Activated T-cell treated with anti-CD3 and anti-CD28 coated beads, Interleukin-2, amount 50 U/mL, for 72 hours (primary cell): ENCODE data around the gene HMCN1. TPM values are rescaled to one million over a fixed set of nuclear protein-coding genes. Genes with fewer than 3 reads are reported as not detected.
"Not testable (repeated sequence)": the region's sequence is repeated elsewhere in the genome, so short reads cannot be mapped to it uniquely, and the experiment has no call there.

ENCODE experiments used
- ATAC-seq, 2 donors: fragments of 150-1000 bp; cut with Tn5 transposase; replicated peaks in 1 of 2; 2 replicates each; pipeline ENCODE4 v1.10.0; 2021; ENCODE audit warnings: moderate library complexity in 2 of 2, mild to moderate bottlenecking in 1 of 2
- DNase-seq, 2 donors: peaks; one replicate each; pipeline ENCODE4 v3.0.0; 2021 to 2022; ENCODE audit warnings: mixed read lengths in 1 of 2
- H3K27ac Mint-ChIP-seq: one replicate; pipeline ENCODE4 v1.8.0; 2022; ENCODE audit warnings: mild to moderate bottlenecking, moderate library complexity, mixed read lengths
- H3K27me3 Mint-ChIP-seq: one replicate; pipeline ENCODE4 v1.8.0; 2022; ENCODE audit warnings: low read depth, mixed read lengths
- H3K36me3 Mint-ChIP-seq, 2 donors: one replicate each; pipeline ENCODE4 v1.8.0; 2022; ENCODE audit warnings: mixed read lengths in 2 of 2, mild to moderate bottlenecking in 1 of 2; ENCODE audit not compliant: insufficient read depth in 2 of 2
- H3K4me1 Mint-ChIP-seq: one replicate; pipeline ENCODE4 v1.8.0; 2022; ENCODE audit warnings: low read depth, mixed read lengths
- H3K4me3 Mint-ChIP-seq, 2 donors: one replicate each; pipeline ENCODE4 v1.8.0; 2022; ENCODE audit warnings: mild to moderate bottlenecking in 2 of 2, mixed read lengths in 2 of 2, moderate library complexity in 2 of 2
- H3K9me3 Mint-ChIP-seq, 2 donors: one replicate each; pipeline ENCODE4 v1.8.0; 2022; ENCODE audit warnings: mixed read lengths in 2 of 2
- total RNA-seq, 2 donors: library from RNA; stranded (reverse); gene quantifications; one replicate each; pipeline ENCODE4 v1.2.3, GENCODE V29; 2022

The HMCN1 gene
- total RNA-seq, 2 donors from 2014 or later = 0.05 to 0.12 TPM

GRCh38 chr1:185761841-185762240, 27.6 kb downstream of the HMCN1 start:
- Mint-ChIP-seq H3K36me3 (no peaks in the 10 kb centered on the region), H3K9me3 (no peaks in the 10 kb centered on the region), H3K27ac (no peak overlapping the region), H3K4me1 (no peaks in the 10 kb centered on the region), H3K27me3 (peaks cover 28% of the 10 kb centered on the region), H3K4me3 (no peak overlapping the region)
- ATAC-seq = no peak
- no peak for DNase-seq

- no peak for ATAC-seq
Observed at GRCh38 chr1:185767508-185768120, 33.4 kb downstream of the HMCN1 start.

GRCh38 chr1:185768371-185768770, 34.2 kb downstream of the HMCN1 start:
- Mint-ChIP-seq H3K27me3 (peaks cover under 1% of the 10 kb centered on the region), H3K27ac (no peak overlapping the region), H3K36me3 (no peaks in the 10 kb centered on the region), H3K4me1 (no peaks in the 10 kb centered on the region), H3K4me3 (no peak overlapping the region), H3K9me3 (no peaks in the 10 kb centered on the region)
- ATAC-seq = no peak
- DNase-seq = no peak

More at GRCh38 chr1:185767508-185768120, 33.4 kb downstream of the HMCN1 start:
- Mint-ChIP-seq H3K9me3 (no peaks in the 10 kb centered on the region), H3K4me1 (no peaks in the 10 kb centered on the region), H3K36me3 (no peaks in the 10 kb centered on the region), H3K27me3 (peaks cover 7% of the 10 kb centered on the region), H3K4me3 (no peak overlapping the region), H3K27ac (no peak overlapping the region)
- no peak for DNase-seq

- Mint-ChIP-seq H3K9me3 (no peaks in the 10 kb centered on the region), H3K4me1 (no peaks in the 10 kb centered on the region), H3K36me3 (no peaks in the 10 kb centered on the region), H3K27ac (no peak overlapping the region), H3K4me3 (no peak overlapping the region), H3K27me3 (peaks cover 9% of the 10 kb centered on the region)
- ATAC-seq (no peak), DNase-seq (no peak)
Observed at GRCh38 chr1:185769136-185769535, 34.9 kb downstream of the HMCN1 start.

GRCh38 chr1:185774394-185774793, 40.2 kb downstream of the HMCN1 start:
- Mint-ChIP-seq H3K4me1 (no peaks in the 10 kb centered on the region), H3K4me3 (no peak overlapping the region), H3K36me3 (no peaks in the 10 kb centered on the region), H3K27me3 (peaks cover 14% of the 10 kb centered on the region), H3K9me3 (no peaks in the 10 kb centered on the region), H3K27ac (no peak overlapping the region)
- ATAC-seq = no peak
- no peak for DNase-seq

GRCh38 chr1:185775501-185775900, 41.3 kb downstream of the HMCN1 start:
- Mint-ChIP-seq H3K4me3 (no peak overlapping the region), H3K4me1 (no peaks in the 10 kb centered on the region), H3K27me3 (peaks cover 14% of the 10 kb centered on the region), H3K27ac (no peak overlapping the region), H3K9me3 (no peaks in the 10 kb centered on the region), H3K36me3 (no peaks in the 10 kb centered on the region)
- no peak for ATAC-seq
- no peak for DNase-seq

GRCh38 chr1:185776522-185776921, 42.3 kb downstream of the HMCN1 start:
- no peak for DNase-seq
- Mint-ChIP-seq H3K4me3 (no peak overlapping the region), H3K9me3 (peaks cover 0 to 3% of the 10 kb centered on the region in 2 donors)

GRCh38 chr1:185783860-185784259, 49.7 kb downstream of the HMCN1 start:
- H3K27me3 Mint-ChIP-seq, H3K27ac Mint-ChIP-seq, H3K4me3 Mint-ChIP-seq, ATAC-seq, H3K4me1 Mint-ChIP-seq, H3K36me3 Mint-ChIP-seq, H3K9me3 Mint-ChIP-seq, DNase-seq: not testable (repeated sequence)

More at GRCh38 chr1:185776522-185776921, 42.3 kb downstream of the HMCN1 start:
- H3K27ac Mint-ChIP-seq = no peak overlapping the region
- H3K27me3 Mint-ChIP-seq = peaks cover 14% of the 10 kb centered on the region
- H3K36me3 Mint-ChIP-seq = peaks cover 0 to 1% of the 10 kb centered on the region in 2 donors
- no peaks in the 10 kb centered on the region for H3K4me1 Mint-ChIP-seq
- ATAC-seq = no peak

GRCh38 chr1:185785586-185785985, 51.4 kb downstream of the HMCN1 start:
- Mint-ChIP-seq H3K36me3 (peaks cover 0 to 1% of the 10 kb centered on the region in 2 donors), H3K27me3 (no peaks in the 10 kb centered on the region), H3K27ac (no peak overlapping the region), H3K4me1 (no peaks in the 10 kb centered on the region), H3K9me3 (peaks cover 1 to 6% of the 10 kb centered on the region in 2 donors), H3K4me3 (no peak overlapping the region)
- DNase-seq (no peak), ATAC-seq (no peak)

- Mint-ChIP-seq H3K27ac (no peak overlapping the region), H3K27me3 (no peaks in the 10 kb centered on the region), H3K4me1 (no peaks in the 10 kb centered on the region), H3K4me3 (no peak overlapping the region), H3K9me3 (peaks cover 1 to 3% of the 10 kb centered on the region in 2 donors), H3K36me3 (no peaks in the 10 kb centered on the region)
- DNase-seq (no peak), ATAC-seq (no peak)
Observed at GRCh38 chr1:185786524-185786923, 52.3 kb downstream of the HMCN1 start.

GRCh38 chr1:185787238-185787637, 53.0 kb downstream of the HMCN1 start:
- Mint-ChIP-seq H3K9me3 (peaks cover 0 to 1% of the 10 kb centered on the region in 2 donors), H3K36me3 (no peaks in the 10 kb centered on the region), H3K4me1 (no peaks in the 10 kb centered on the region), H3K27ac (no peak overlapping the region), H3K27me3 (no peaks in the 10 kb centered on the region), H3K4me3 (no peak overlapping the region)
- DNase-seq (no peak), ATAC-seq (no peak)

- ATAC-seq (no peak), DNase-seq (no peak)
- no peak overlapping the region for H3K27ac Mint-ChIP-seq
- no peaks in the 10 kb centered on the region for H3K9me3 Mint-ChIP-seq
- H3K4me3 Mint-ChIP-seq = no peak overlapping the region
- H3K27me3 Mint-ChIP-seq = no peaks in the 10 kb centered on the region
- no peaks in the 10 kb centered on the region for H3K36me3 Mint-ChIP-seq
- no peaks in the 10 kb centered on the region for H3K4me1 Mint-ChIP-seq
Observed at GRCh38 chr1:185788386-185788785, 54.2 kb downstream of the HMCN1 start.

- no peak overlapping the region for H3K4me3 Mint-ChIP-seq
- no peak overlapping the region for H3K27ac Mint-ChIP-seq
- H3K36me3 Mint-ChIP-seq = no peaks in the 10 kb centered on the region
- DNase-seq (no peak), ATAC-seq (no peak)
- H3K27me3 Mint-ChIP-seq = no peaks in the 10 kb centered on the region
- H3K9me3 Mint-ChIP-seq = no peaks in the 10 kb centered on the region
- no peaks in the 10 kb centered on the region for H3K4me1 Mint-ChIP-seq
Observed at GRCh38 chr1:185789501-185790193, 55.5 kb downstream of the HMCN1 start.
